Measurements from ENCODE around the gene HMG20A. TPM values are rescaled to one million over a fixed set of nuclear protein-coding genes. Genes with fewer than 3 reads are reported as not detected.

The HMG20A gene
- total and polyA plus RNA-seq, 8 donors = 7.8 to 20.5 (median 12.9) TPM

GRCh38 chr15:77412972-77413698 is 7.6 kb upstream of the HMG20A start:
- no peaks in the 10 kb centered on the region for H3K9me3 ChIP-seq
- no peak for DNase-seq
- peaks cover 5 to 21% (median 8%) of the 10 kb centered on the region in 3 donors for H3K4me1 ChIP-seq
- no peaks in the 10 kb centered on the region for H3K36me3 ChIP-seq
- WGBS, 2 donors = 24 to 28% methylated on average over 2 of the region's 2 CpGs
- no peak for FAIRE-seq
- TF ChIP-seq, protein P1, sequence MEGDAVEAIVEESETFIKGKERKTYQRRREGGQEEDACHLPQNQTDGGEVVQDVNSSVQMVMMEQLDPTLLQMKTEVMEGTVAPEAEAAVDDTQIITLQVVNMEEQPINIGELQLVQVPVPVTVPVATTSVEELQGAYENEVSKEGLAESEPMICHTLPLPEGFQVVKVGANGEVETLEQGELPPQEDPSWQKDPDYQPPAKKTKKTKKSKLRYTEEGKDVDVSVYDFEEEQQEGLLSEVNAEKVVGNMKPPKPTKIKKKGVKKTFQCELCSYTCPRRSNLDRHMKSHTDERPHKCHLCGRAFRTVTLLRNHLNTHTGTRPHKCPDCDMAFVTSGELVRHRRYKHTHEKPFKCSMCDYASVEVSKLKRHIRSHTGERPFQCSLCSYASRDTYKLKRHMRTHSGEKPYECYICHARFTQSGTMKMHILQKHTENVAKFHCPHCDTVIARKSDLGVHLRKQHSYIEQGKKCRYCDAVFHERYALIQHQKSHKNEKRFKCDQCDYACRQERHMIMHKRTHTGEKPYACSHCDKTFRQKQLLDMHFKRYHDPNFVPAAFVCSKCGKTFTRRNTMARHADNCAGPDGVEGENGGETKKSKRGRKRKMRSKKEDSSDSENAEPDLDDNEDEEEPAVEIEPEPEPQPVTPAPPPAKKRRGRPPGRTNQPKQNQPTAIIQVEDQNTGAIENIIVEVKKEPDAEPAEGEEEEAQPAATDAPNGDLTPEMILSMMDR (IDR thresholded peaks at IDR 0.05) = no peak
- H3K4me3 ChIP-seq = no peak overlapping the region
- H3K27me3 ChIP-seq = no peaks in the 10 kb centered on the region
- H3K27ac ChIP-seq = no peak overlapping the region
- intact Hi-C loops (cut with DNase I) = no loop called here
- no peak for ATAC-seq

DNA sequence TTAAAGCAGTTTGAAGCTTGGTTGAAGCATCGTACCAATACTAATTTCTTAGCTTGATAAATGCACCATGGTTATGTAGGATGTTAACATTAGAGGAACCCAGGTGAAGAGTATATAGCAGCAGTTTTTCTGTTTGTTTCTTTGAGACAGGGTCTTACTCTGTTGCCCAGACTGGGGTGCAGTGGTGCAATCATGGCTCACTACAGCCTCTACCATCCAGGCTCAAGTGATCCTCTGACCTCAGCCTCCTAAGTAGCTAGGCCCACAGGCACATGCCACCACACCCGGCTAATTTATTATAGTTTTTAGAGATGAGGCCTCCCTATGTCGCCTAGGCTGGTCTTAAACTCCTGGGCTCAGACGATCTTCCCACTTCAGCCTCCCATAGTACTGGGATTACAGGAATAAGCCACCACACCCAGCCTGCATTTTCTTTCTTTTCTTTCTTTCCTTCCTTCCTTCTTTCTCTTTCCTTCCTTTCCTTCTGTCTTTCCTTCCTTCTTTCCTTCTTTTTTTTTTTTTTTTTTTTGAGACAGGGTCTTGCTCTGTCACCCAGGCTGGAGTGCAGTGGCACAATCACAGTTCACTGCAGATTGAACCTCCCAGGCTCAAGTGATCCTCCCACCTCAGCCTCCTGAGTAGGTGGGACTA is 6.9 kb upstream of the HMG20A start:
- H3K4me3 ChIP-seq = no peak overlapping the region
- H3K36me3 ChIP-seq = no peaks in the 10 kb centered on the region
- no peaks in the 10 kb centered on the region for H3K9me3 ChIP-seq
- intact Hi-C loops (cut with DNase I) = no loop called here
- peaks cover 5 to 26% (median 14%) of the 10 kb centered on the region in 3 donors for H3K4me1 ChIP-seq
- FAIRE-seq = no peak
- 87 to 88% methylated on average over 4 of the region's 4 CpGs for WGBS, 2 donors
- H3K27ac ChIP-seq = no peak overlapping the region
- no peak for DNase-seq
- H3K27me3 ChIP-seq = no peaks in the 10 kb centered on the region
- ATAC-seq = no peak
- TF ChIP-seq, protein P1 (IDR thresholded peaks at IDR 0.05) = no peak

- Histone ChIP-seq H3K9me3 (no peaks in the 10 kb centered on the region), H3K27ac (no peak overlapping the region), H3K27me3 (no peaks in the 10 kb centered on the region), H3K4me3 (no peak overlapping the region), H3K4me1 (peaks cover 5 to 21% (median 14%) of the 10 kb centered on the region in 3 donors), H3K36me3 (no peaks in the 10 kb centered on the region)
- no peak for DNase-seq
- no peak for FAIRE-seq
- 80 to 83% methylated on average over 2 of the region's 2 CpGs for WGBS, 2 donors
- intact Hi-C loops (cut with DNase I) = no loop called here
- ATAC-seq = no peak
- TF ChIP-seq, protein P1 (IDR thresholded peaks at IDR 0.05) = no peak
These were observed 5.8 kb upstream of the HMG20A start for GRCh38 chr15:77414789-77415442.

GRCh38 chr15:77415450-77416147 is 5.1 kb upstream of the HMG20A start:
- no peak overlapping the region for H3K4me3 ChIP-seq
- no peaks in the 10 kb centered on the region for H3K27me3 ChIP-seq
- H3K9me3 ChIP-seq = no peaks in the 10 kb centered on the region
- intact Hi-C loops (cut with DNase I) = no loop called here
- 83 to 88% methylated on average over 4 of the region's 4 CpGs for WGBS, 2 donors
- H3K36me3 ChIP-seq = no peaks in the 10 kb centered on the region
- DNase-seq (no peak), ATAC-seq (no peak), FAIRE-seq (no peak)
- no peak overlapping the region for H3K27ac ChIP-seq
- H3K4me1 ChIP-seq = peaks cover 4 to 16% (median 7%) of the 10 kb centered on the region in 3 donors
- TF ChIP-seq, protein P1 (IDR thresholded peaks at IDR 0.05) = no peak
